Endothelial cell of umbilical vein (primary cell): ENCODE measurements around the gene RACGAP1. TPM values are rescaled to one million over a fixed set of nuclear protein-coding genes. Genes with fewer than 3 reads are reported as not detected.

Experiments used
- BruUV-seq: library from RNA; stranded (reverse); fragments of 400-500 nt; replicated peaks from 2 replicates; lab custom pipeline; 2021; lab: Mats Ljungman, UMichigan
- CTCF ChIA-PET: fragments of 300-600, 350-600 bp; sonication (Branson Sonifier 250); formaldehyde crosslinking; loops from one replicate; lab custom pipeline; 2021; ENCODE audit warnings: antibody characterized with exemption, inconsistent platforms; lab: Charles Lee
- POLR2A ChIA-PET: fragments of 300-600, 350-600 bp; sonication (Branson Sonifier 250); formaldehyde crosslinking; loops from one replicate; lab custom pipeline; 2021; ENCODE audit warnings: antibody characterized with exemption, inconsistent platforms; lab: Charles Lee
- DNase-seq: peaks from one replicate; pipeline ENCODE4 v3.0.0-alpha.2; 2011; ENCODE audit warnings: low read depth, low spot score
- FAIRE-seq: peaks from 2 replicates; lab custom pipeline; 2011; peaks lifted over from hg19 to GRCh38; lab: Jason Lieb, UNC
- H2AFZ ChIP-seq: 2 replicates; pipeline ENCODE4 v1.6.0; 2012; ENCODE audit warnings: low read depth, low read length, control low read depth, inconsistent platforms
- H3K27ac ChIP-seq: 2 replicates; pipeline ENCODE4 v1.5.1; 2011; ENCODE audit warnings: low read depth, mild to moderate bottlenecking, control low read depth, low read length, moderate library complexity; ENCODE audit not compliant: insufficient read depth
- H3K27me3 ChIP-seq, 2 experiments: 2 replicates each; pipeline versions ENCODE4 v1.6.0 to v1.6.1; 2011; ENCODE audit warnings: low read length in 2 of 2, mixed read lengths in 1 of 2; ENCODE audit not compliant: control insufficient read depth in 2 of 2, insufficient read depth in 2 of 2
- H3K36me3 ChIP-seq, 2 experiments: 2 replicates in 1 of 2; 3 replicates in 1 of 2; pipeline ENCODE4 v1.5.1; 2011; ENCODE audit warnings: low read length in 2 of 2, mild to moderate bottlenecking in 1 of 2, moderate library complexity in 1 of 2; ENCODE audit not compliant: control insufficient read depth in 2 of 2, insufficient read depth in 2 of 2; ENCODE audit errors: extremely low read depth in 1 of 2
- H3K4me1 ChIP-seq: 3 replicates; pipeline ENCODE4 v1.5.1; 2011; ENCODE audit warnings: mild to moderate bottlenecking, low read length; ENCODE audit not compliant: control insufficient read depth, insufficient read depth; ENCODE audit errors: extremely low read depth
- H3K4me2 ChIP-seq: 2 replicates; pipeline ENCODE4 v1.6.1; 2011; ENCODE audit warnings: low read length, control low read depth, mixed read lengths; ENCODE audit not compliant: insufficient read depth
- H3K4me3 ChIP-seq, 3 experiments: fragments of 200-600 bp in 1 of 3; sonication (generic), shearing (Covaris generic) in 1 of 3; replicated peaks in 1 of 3; 2 replicates each; pipeline ENCODE4 v1.5.1; 2011 to 2016; ENCODE audit warnings: control low read depth in 3 of 3, low read length in 3 of 3, mild to moderate bottlenecking in 2 of 3, inconsistent platforms in 1 of 3, low read depth in 1 of 3, moderate library complexity in 1 of 3; ENCODE audit not compliant: insufficient read depth in 1 of 3
- H3K79me2 ChIP-seq: 2 replicates; pipeline ENCODE4 v1.6.0; 2012; ENCODE audit warnings: low read length, inconsistent platforms; ENCODE audit not compliant: control insufficient read depth, insufficient read depth
- H3K9ac ChIP-seq: replicated peaks from 2 replicates; pipeline ENCODE3; 2011; ENCODE audit warnings: low read length, control low read depth; ENCODE audit not compliant: insufficient read depth; ENCODE audit errors: extremely low read depth
- H3K9me1 ChIP-seq: replicated peaks from 3 replicates; pipeline ENCODE4 v1.6.0; 2011; ENCODE audit warnings: mild to moderate bottlenecking, low read length; ENCODE audit not compliant: control insufficient read depth, insufficient read depth; ENCODE audit errors: extremely low read depth
- H3K9me3 ChIP-seq: replicated peaks from 2 replicates; pipeline ENCODE4 v1.5.1; 2012; ENCODE audit warnings: low read length, inconsistent platforms; ENCODE audit not compliant: control insufficient read depth, insufficient read depth
- H4K20me1 ChIP-seq: replicated peaks from 2 replicates; pipeline ENCODE3; 2011; ENCODE audit warnings: mild to moderate bottlenecking, low read length; ENCODE audit not compliant: control insufficient read depth, insufficient read depth; ENCODE audit errors: extremely low read depth
- EZH2 ChIP-seq: IDR thresholded peaks from 2 replicates; pipeline ENCODE4 v1.6.1; 2012; ENCODE audit warnings: borderline replicate concordance, low read depth, mild to moderate bottlenecking, moderate library complexity, low read length, inconsistent platforms; ENCODE audit not compliant: severe bottlenecking
- FOS ChIP-seq: IDR thresholded peaks from 2 replicates; pipeline ENCODE4 v1.6.1; 2011; ENCODE audit warnings: mild to moderate bottlenecking, low read length, moderate library complexity, borderline replicate concordance; ENCODE audit not compliant: insufficient read depth
- GATA2 ChIP-seq: IDR thresholded peaks from 2 replicates; pipeline ENCODE4 v1.7.0; 2011; ENCODE audit warnings: low read depth, mild to moderate bottlenecking, moderate library complexity, mixed read lengths, low read length; ENCODE audit not compliant: insufficient read length, insufficient read depth
- JUN ChIP-seq: IDR thresholded peaks from 2 replicates; pipeline ENCODE4 v1.6.1; 2011; ENCODE audit warnings: borderline replicate concordance, low read depth; ENCODE audit not compliant: insufficient read length, insufficient read depth
- MYC ChIP-seq: IDR thresholded peaks from one replicate; pipeline ENCODE4 v1.6.1; 2011; ENCODE audit warnings: mild to moderate bottlenecking, low read depth, low read length
- POLR2A ChIP-seq: IDR thresholded peaks from 2 replicates; pipeline ENCODE4 v1.6.1; 2012; ENCODE audit warnings: low read depth, mild to moderate bottlenecking, control low read depth, low read length
- POLR2AphosphoS5 ChIP-seq: IDR thresholded peaks from 2 replicates; pipeline ENCODE4 v1.6.1; 2012; ENCODE audit warnings: low read depth, mild to moderate bottlenecking, control low read depth, low read length, moderate library complexity; ENCODE audit not compliant: insufficient read depth
- dilution Hi-C: fragments of 300-500 bp; cut with MboI; formaldehyde crosslinking; loops from one replicate; pipeline ENCODE4 v1.15.0; 2019; ENCODE audit warnings: low sequenced_read_pairs; ENCODE audit not compliant: extremely low pct_ligation_motif_present
- intact Hi-C: fragments of 100-400 bp; cut with micrococcal nuclease; formaldehyde crosslinking; loops from one replicate; pipeline ENCODE4 v1.10.0; 2022
- polyA plus RNA-seq, 4 experiments: library from polyadenylated mRNA; depleted of rRNA in 3 of 4; stranded (reverse) in 3 of 4; unstranded in 1 of 4; fragments of >200 nt; gene quantifications; 2 replicates each; pipeline versions ENCODE4 v1.2.1 to v1.2.3, GENCODE V29; 2011 to 2012; ENCODE audit warnings: missing spikeins in 1 of 4
- total RNA-seq: library from RNA; stranded (reverse); gene quantifications from 2 replicates; pipeline ENCODE4 v1.2.3, GENCODE V29; 2021
- TF ChIP-seq, protein P1 (sequence below), 2 donors: IDR thresholded peaks; 1 replicate in 1 of 2; 2 replicates in 1 of 2; pipeline ENCODE4 v1.5.1; 2011; ENCODE audit warnings: low read length in 2 of 2, mild to moderate bottlenecking in 2 of 2, moderate library complexity in 2 of 2, control low read depth in 1 of 2, inconsistent platforms in 1 of 2, low read depth in 1 of 2; ENCODE audit not compliant: insufficient read depth in 1 of 2; ENCODE audit errors: extremely low read depth in 1 of 2
- TF ChIP-seq, protein P2 (sequence below): IDR thresholded peaks from 2 replicates; pipeline ENCODE4 v1.6.1; 2011; ENCODE audit not compliant: insufficient read depth, insufficient read length

RACGAP1 gene
- total and polyA plus RNA-seq, 2 donors (not counting 3 experiments of a cell fraction or from before 2014, with no cell fraction given): 16.5 to 56.3 TPM

DNA sequence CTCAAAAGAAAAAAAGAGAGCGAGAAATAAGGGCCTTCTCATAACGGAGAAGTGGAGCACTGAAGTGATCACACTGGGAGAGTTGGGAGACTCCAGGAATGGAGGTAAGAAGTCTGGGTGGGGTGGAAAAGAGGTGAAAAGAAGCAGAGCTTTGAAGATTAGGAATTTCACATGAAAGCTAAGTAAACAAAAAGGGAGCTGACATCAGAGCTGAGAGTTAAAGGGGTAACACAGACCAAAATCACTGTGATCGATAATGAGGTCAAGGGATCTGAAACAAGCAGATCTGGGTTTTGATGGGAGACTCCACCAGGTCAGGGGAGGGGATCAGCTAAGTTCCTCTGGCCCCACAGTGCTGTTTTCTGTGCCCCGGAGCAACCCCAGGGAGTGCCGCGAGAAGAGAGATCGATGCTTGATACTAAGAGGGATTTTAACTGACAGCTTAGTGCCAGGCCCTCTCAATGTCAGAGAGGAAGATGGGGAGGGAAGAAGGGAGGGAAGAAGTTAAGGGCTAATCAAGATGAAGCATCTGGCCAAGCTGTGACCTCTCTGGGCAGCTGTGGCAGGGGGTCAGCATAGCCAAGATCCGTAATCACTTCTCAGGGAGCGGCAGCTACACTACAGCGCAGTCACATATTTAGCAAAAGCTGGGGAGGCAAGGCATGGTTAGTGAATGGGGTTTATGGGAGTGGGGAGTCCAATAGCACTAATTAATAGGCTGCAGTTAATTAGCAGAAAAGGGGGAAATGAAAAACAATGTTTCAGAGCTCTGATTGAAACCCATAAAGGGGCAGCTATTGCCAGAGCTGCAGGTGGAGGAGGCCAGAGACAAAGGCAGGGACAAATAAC lies 44.6 kb downstream of the RACGAP1 start:
- no peak overlapping the region for H3K4me3 ChIP-seq
- no peaks in the 10 kb centered on the region for H3K36me3 ChIP-seq
- no peaks in the 10 kb centered on the region for H3K9me1 ChIP-seq
- no peaks in the 10 kb centered on the region for H3K79me2 ChIP-seq
- no peaks in the 10 kb centered on the region for H4K20me1 ChIP-seq
- no peaks in the 10 kb centered on the region for H3K9me3 ChIP-seq
- H3K27me3 ChIP-seq: no peaks in the 10 kb centered on the region
- CTCF ChIA-PET: interaction anchor here (0.8 to 7.5 kb wide), 11 partner anchors 11 to 203 kb away, joined by 3 to 126 read pairs (median 6); partner anchors contain the start of gene RACGAP1
- no peak overlapping the region for H3K9ac ChIP-seq
- FAIRE-seq (no peak), DNase-seq (no peak)
- H3K4me2 ChIP-seq: no peak overlapping the region
- POLR2A ChIA-PET: no interaction called here
- H2AFZ ChIP-seq: no peak overlapping the region
- dilution Hi-C loops (no loop called here), intact Hi-C loops (no loop called here)
- BruUV-seq: no TSS peak
- no peak for TF ChIP-seq POLR2A
- TF ChIP-seq GATA2: no peak
- TF ChIP-seq EZH2: no peak
- no peak for TF ChIP-seq FOS
- TF ChIP-seq POLR2AphosphoS5: no peak
- TF ChIP-seq, protein P1, sequence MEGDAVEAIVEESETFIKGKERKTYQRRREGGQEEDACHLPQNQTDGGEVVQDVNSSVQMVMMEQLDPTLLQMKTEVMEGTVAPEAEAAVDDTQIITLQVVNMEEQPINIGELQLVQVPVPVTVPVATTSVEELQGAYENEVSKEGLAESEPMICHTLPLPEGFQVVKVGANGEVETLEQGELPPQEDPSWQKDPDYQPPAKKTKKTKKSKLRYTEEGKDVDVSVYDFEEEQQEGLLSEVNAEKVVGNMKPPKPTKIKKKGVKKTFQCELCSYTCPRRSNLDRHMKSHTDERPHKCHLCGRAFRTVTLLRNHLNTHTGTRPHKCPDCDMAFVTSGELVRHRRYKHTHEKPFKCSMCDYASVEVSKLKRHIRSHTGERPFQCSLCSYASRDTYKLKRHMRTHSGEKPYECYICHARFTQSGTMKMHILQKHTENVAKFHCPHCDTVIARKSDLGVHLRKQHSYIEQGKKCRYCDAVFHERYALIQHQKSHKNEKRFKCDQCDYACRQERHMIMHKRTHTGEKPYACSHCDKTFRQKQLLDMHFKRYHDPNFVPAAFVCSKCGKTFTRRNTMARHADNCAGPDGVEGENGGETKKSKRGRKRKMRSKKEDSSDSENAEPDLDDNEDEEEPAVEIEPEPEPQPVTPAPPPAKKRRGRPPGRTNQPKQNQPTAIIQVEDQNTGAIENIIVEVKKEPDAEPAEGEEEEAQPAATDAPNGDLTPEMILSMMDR (IDR thresholded peaks at IDR 0.05; ENCODE audit: extremely low read depth in 1 of 2, insufficient read depth in 1 of 2, low read depth in 1 of 2, low read length in 2 of 2): no peak
- TF ChIP-seq JUN: no peak
- TF ChIP-seq, protein P2, sequence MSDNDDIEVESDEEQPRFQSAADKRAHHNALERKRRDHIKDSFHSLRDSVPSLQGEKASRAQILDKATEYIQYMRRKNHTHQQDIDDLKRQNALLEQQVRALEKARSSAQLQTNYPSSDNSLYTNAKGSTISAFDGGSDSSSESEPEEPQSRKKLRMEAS: no peak
- no peak for TF ChIP-seq MYC
- H3K27ac ChIP-seq: no peak overlapping the region
- peaks cover 14% of the 10 kb centered on the region for H3K4me1 ChIP-seq
